HepG2 (cell line): ENCODE results near the gene TMEFF2. TPM values are rescaled to one million over a fixed set of nuclear protein-coding genes. Genes with fewer than 3 reads are reported as not detected.

Experiments used
- ATAC-seq: fragments of 200-7000 bp; cut with Tn5 transposase; 3 replicates; pipeline ENCODE4 v1.9.1; 2020; ENCODE audit warnings: mild to moderate bottlenecking, moderate library complexity
- BruUV-seq: library from RNA; stranded (reverse); fragments of 400-500 nt; replicated peaks from 2 replicates; lab custom pipeline; 2021; lab: Mats Ljungman, UMichigan
- CTCF ChIA-PET: fragments of 300-600 bp; formaldehyde crosslinking; extraction: SDS; loops from one replicate; lab custom pipeline; 2021; ENCODE audit warnings: low total read pairs, inconsistent platforms, low intra/inter-chr PET ratio; lab: Yijun Ruan, JAX
- POLR2A ChIA-PET: fragments of 350-600 bp; sonication (Branson Sonifier 250); formaldehyde crosslinking; loops from one replicate; lab custom pipeline; 2020; ENCODE audit warnings: antibody characterized with exemption, inconsistent platforms; lab: Yijun Ruan, JAX
- DNase-seq: peaks from one replicate; pipeline ENCODE4 v3.0.0-alpha.2; 2015; ENCODE audit warnings: low spot score
- FAIRE-seq: peaks from 3 replicates; lab custom pipeline; 2011; peaks lifted over from hg19 to GRCh38; lab: Jason Lieb, UNC
- H2AFZ ChIP-seq: one replicate; pipeline ENCODE4 v1.6.1; 2011; ENCODE audit warnings: low read length, inconsistent platforms
- H3K27ac ChIP-seq: fragments of 300-600 bp; 3 replicates; pipeline ENCODE4 v1.8.0; 2011; ENCODE audit warnings: mixed run types, mild to moderate bottlenecking, mixed read lengths, low read length, inconsistent platforms; ENCODE audit not compliant: insufficient read depth; ENCODE audit errors: extremely low read length
- H3K27me3 ChIP-seq, 2 experiments: fragments of 200-600 bp in 1 of 2; 2 replicates in 1 of 2; 3 replicates in 1 of 2; pipeline versions ENCODE4 v1.6.0 to v1.8.0; 2011; ENCODE audit warnings: low read length in 2 of 2, mild to moderate bottlenecking in 2 of 2, moderate library complexity in 2 of 2, inconsistent platforms in 1 of 2; ENCODE audit not compliant: insufficient read depth in 2 of 2, control insufficient read depth in 1 of 2
- H3K36me3 ChIP-seq, 2 experiments: fragments of 200-600 bp in 1 of 2; replicated peaks in 1 of 2; 2 replicates in 1 of 2; 3 replicates in 1 of 2; pipeline versions ENCODE4 v1.5.1 to v1.8.0; 2011; ENCODE audit warnings: low read length in 2 of 2, inconsistent platforms in 1 of 2; ENCODE audit not compliant: insufficient read depth in 2 of 2, control insufficient read depth in 1 of 2
- H3K4me1 ChIP-seq: 2 replicates; pipeline ENCODE4 v1.5.1; 2012; ENCODE audit warnings: low read length, inconsistent platforms; ENCODE audit not compliant: insufficient read depth
- H3K4me2 ChIP-seq: 2 replicates; pipeline ENCODE4 v1.6.0; 2011; ENCODE audit warnings: low read depth, low read length, inconsistent platforms
- H3K4me3 ChIP-seq, 3 experiments: fragments of 200-600 bp in 1 of 3; sonication (generic), shearing (Covaris generic) in 1 of 3; replicated peaks in 1 of 3; 2 replicates each; pipeline ENCODE4 v1.5.1; 2011 to 2016; ENCODE audit warnings: low read length in 3 of 3, inconsistent platforms in 2 of 3, low read depth in 2 of 3, mild to moderate bottlenecking in 2 of 3, control low read depth in 1 of 3, mixed read lengths in 1 of 3; ENCODE audit not compliant: insufficient read depth in 1 of 3
- H3K79me2 ChIP-seq: one replicate; pipeline ENCODE4 v1.6.1; 2011; ENCODE audit warnings: low read length, inconsistent platforms; ENCODE audit not compliant: insufficient read depth
- H3K9ac ChIP-seq: 2 replicates; pipeline ENCODE4 v1.6.0; 2011; ENCODE audit warnings: mild to moderate bottlenecking, low read depth, low read length, inconsistent platforms; ENCODE audit not compliant: insufficient read depth
- H3K9me3 ChIP-seq: 2 replicates; pipeline ENCODE4 v1.5.1; 2012; ENCODE audit warnings: mild to moderate bottlenecking, low read length
- H4K20me1 ChIP-seq: 2 replicates; pipeline ENCODE4 v1.6.0; 2011; ENCODE audit warnings: inconsistent platforms, mild to moderate bottlenecking, low read length, moderate library complexity; ENCODE audit not compliant: insufficient read depth
- IKZF4 ChIP-seq: sonication (generic); formaldehyde crosslinking; IDR thresholded peaks from 2 replicates; pipeline ENCODE4 v1.5.1; 2020; ENCODE audit warnings: borderline replicate concordance, mild to moderate bottlenecking, low read depth, missing genetic modification reagents; ENCODE audit errors: not compliant biosample characterization
- MBD4 ChIP-seq: IDR thresholded peaks from 2 replicates; pipeline ENCODE4 v1.6.1; 2012; ENCODE audit warnings: low read length, inconsistent platforms, borderline replicate concordance
- SP1 ChIP-seq, 2 experiments: fragments of 450-650 bp in 1 of 2; sonication (generic) in 1 of 2; formaldehyde crosslinking in 1 of 2; IDR thresholded peaks; 2 replicates each; pipeline versions ENCODE4 v1.4.0 to v1.6.1; 2016 to 2020; ENCODE audit warnings: missing genetic modification reagents in 1 of 2
- ZNF564 ChIP-seq: sonication (generic); formaldehyde crosslinking; IDR thresholded peaks from 2 replicates; pipeline ENCODE4 v1.8.1; 2023; ENCODE audit warnings: mild to moderate bottlenecking, missing genetic modification reagents
- ZNF724P ChIP-seq: sonication (generic); formaldehyde crosslinking; IDR thresholded peaks from 2 replicates; pipeline ENCODE4 v1.8.0; 2022; ENCODE audit warnings: missing genetic modification reagents, borderline replicate concordance
- ZNF850 ChIP-seq: sonication (generic); formaldehyde crosslinking; conservative IDR thresholded peaks from 2 replicates; pipeline ENCODE4 v1.9.0; 2021; ENCODE audit warnings: mild to moderate bottlenecking, missing genetic modification reagents
- WGBS: methylation state at CpG from one replicate; pipeline ENCODE4 v1.1.6; 2017; ENCODE audit warnings: low lambda C conversion rate; 5-methylcytosine and 5-hydroxymethylcytosine counted together
- in situ Hi-C: cut with HindIII; loops from 2 replicates; pipeline ENCODE4 v1.10.0; 2017; ENCODE audit warnings: low pct_unique_long_range_greater_than_20kb; ENCODE audit not compliant: extremely low pct_ligation_motif_present
- intact Hi-C: fragments of 100-400 bp; cut with micrococcal nuclease; formaldehyde crosslinking; loops from one replicate; pipeline ENCODE4 v1.10.0; 2022; ENCODE audit not compliant: unreplicated experiment
- polyA plus RNA-seq, 8 experiments: library from polyadenylated mRNA; depleted of rRNA in 3 of 8; stranded (reverse) in 7 of 8; unstranded in 1 of 8; fragments of >200 nt; fragmentation: Illumina TruSeq in 4 of 8; extraction: Trizol in 4 of 8; gene quantifications; 2 replicates each; pipeline versions ENCODE4 v1.2.1 to v1.2.3, GENCODE V29; 2011 to 2016; ENCODE audit warnings: low read depth in 4 of 8, missing spikeins in 1 of 8, mixed read lengths in 1 of 8; ENCODE audit not compliant: insufficient read depth in 1 of 8
- total RNA-seq, 5 experiments: library from RNA; depleted of rRNA; stranded (reverse); fragments of >200 nt; fragmentation: Illumina TruSeq; extraction: Trizol; gene quantifications; 2 replicates each; pipeline ENCODE4 v1.2.3, GENCODE V29; 2016; ENCODE audit warnings: low read depth in 1 of 5
- TF ChIP-seq, protein P1 (sequence below): sonication (generic); formaldehyde crosslinking; conservative IDR thresholded peaks from 2 replicates; pipeline ENCODE4 v1.4.0; 2020; ENCODE audit warnings: mild to moderate bottlenecking, missing genetic modification reagents, moderate library complexity

TMEFF2 gene
- total and polyA plus RNA-seq, 2 of the 13 experiments (the other 11 are each of a cell fraction or from before 2014, with no cell fraction given) = not detected

- DNase-seq (no peak), ATAC-seq (no peak), FAIRE-seq (no peak)
- Histone ChIP-seq H3K27ac (no peak overlapping the region), H3K9me3 (no peaks in the 10 kb centered on the region), H2AFZ (no peak overlapping the region), H3K27me3 (no peaks in the 10 kb centered on the region), H3K4me2 (no peak overlapping the region), H3K4me3 (no peak overlapping the region), H3K4me1 (no peaks in the 10 kb centered on the region), H4K20me1 (no peaks in the 10 kb centered on the region), H3K36me3 (no peaks in the 10 kb centered on the region), H3K9ac (no peak overlapping the region), H3K79me2 (no peaks in the 10 kb centered on the region)
- BruUV-seq = no TSS peak
- ChIA-PET POLR2A (no interaction called here), CTCF (no interaction called here)
- no peak for TF ChIP-seq MBD4
- no peak for TF ChIP-seq ZNF564 (CRISPR knock-in tag)
- WGBS = 44% methylated on average over 1 of the region's 1 CpG
- in situ Hi-C loops = no loop called here
- intact Hi-C loops = no loop called here
These were observed 70.2 kb downstream of the TMEFF2 start for GRCh38 chr2:192124571-192124970.

DNA sequence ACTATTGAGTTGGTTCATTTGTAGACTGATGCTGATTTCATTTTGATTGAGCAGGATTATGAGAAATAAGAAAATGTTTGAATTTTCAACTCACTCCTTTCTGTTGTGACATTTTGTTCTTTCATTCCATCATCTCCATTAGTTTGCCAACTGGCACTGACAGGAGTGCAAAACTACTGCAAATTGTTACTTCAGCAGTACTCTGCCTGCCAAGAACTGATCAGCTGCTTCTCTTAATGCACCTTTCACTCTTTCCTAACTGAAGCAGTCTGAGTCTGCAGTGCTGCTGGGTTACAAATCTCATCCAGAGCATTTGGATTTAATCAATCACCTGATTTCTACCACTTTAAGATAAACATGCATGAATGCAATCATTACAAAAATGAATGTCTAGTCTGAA lies 70.9 kb downstream of the TMEFF2 start:
- H3K4me2 ChIP-seq = no peak overlapping the region
- ATAC-seq (no peak), DNase-seq (no peak), FAIRE-seq (no peak)
- CTCF ChIA-PET = no interaction called here
- no peak for TF ChIP-seq ZNF724P (CRISPR knock-in tag)
- no peaks in the 10 kb centered on the region for H3K4me1 ChIP-seq
- in situ Hi-C loops (no loop called here), intact Hi-C loops (no loop called here)
- no peaks in the 10 kb centered on the region for H3K27me3 ChIP-seq
- BruUV-seq = no TSS peak
- H3K36me3 ChIP-seq = no peaks in the 10 kb centered on the region
- H3K27ac ChIP-seq = no peak overlapping the region
- POLR2A ChIA-PET = no interaction called here
- no peak overlapping the region for H3K4me3 ChIP-seq
- no peak overlapping the region for H3K9ac ChIP-seq
- H4K20me1 ChIP-seq = no peaks in the 10 kb centered on the region
- no peaks in the 10 kb centered on the region for H3K79me2 ChIP-seq
- H3K9me3 ChIP-seq = no peaks in the 10 kb centered on the region
- H2AFZ ChIP-seq = no peak overlapping the region

DNA sequence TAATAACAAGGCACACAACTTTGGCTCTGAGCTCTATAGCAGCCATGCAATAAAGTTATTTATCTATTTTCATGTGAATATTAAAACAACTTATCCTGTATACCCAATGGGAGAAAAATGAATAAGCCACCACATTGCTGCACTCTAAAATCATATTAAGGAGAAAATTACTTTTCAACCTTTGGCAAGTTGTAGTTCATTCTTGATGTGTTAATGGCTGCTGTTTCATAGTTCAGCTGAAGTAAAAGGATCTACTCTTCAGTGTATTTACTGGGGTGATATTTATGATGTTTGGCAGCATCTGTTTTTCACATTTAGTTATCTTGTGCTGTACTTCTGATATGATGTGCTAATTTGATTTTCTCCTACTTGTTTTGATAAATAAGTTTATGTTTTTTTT lies 71.8 kb downstream of the TMEFF2 start:
- no peak overlapping the region for H3K27ac ChIP-seq
- no peaks in the 10 kb centered on the region for H3K9me3 ChIP-seq
- ChIA-PET CTCF (no interaction called here), POLR2A (no interaction called here)
- no peaks in the 10 kb centered on the region for H3K79me2 ChIP-seq
- H3K4me2 ChIP-seq = no peak overlapping the region
- H2AFZ ChIP-seq = no peak overlapping the region
- ATAC-seq = no peak
- H3K4me3 ChIP-seq = no peak overlapping the region
- no peak overlapping the region for H3K9ac ChIP-seq
- no peaks in the 10 kb centered on the region for H3K4me1 ChIP-seq
- no peak for FAIRE-seq
- no peak for DNase-seq
- H3K36me3 ChIP-seq = no peaks in the 10 kb centered on the region
- in situ Hi-C loops (no loop called here), intact Hi-C loops (no loop called here)
- no peaks in the 10 kb centered on the region for H4K20me1 ChIP-seq
- BruUV-seq = no TSS peak
- no peaks in the 10 kb centered on the region for H3K27me3 ChIP-seq
- TF ChIP-seq, protein P1, sequence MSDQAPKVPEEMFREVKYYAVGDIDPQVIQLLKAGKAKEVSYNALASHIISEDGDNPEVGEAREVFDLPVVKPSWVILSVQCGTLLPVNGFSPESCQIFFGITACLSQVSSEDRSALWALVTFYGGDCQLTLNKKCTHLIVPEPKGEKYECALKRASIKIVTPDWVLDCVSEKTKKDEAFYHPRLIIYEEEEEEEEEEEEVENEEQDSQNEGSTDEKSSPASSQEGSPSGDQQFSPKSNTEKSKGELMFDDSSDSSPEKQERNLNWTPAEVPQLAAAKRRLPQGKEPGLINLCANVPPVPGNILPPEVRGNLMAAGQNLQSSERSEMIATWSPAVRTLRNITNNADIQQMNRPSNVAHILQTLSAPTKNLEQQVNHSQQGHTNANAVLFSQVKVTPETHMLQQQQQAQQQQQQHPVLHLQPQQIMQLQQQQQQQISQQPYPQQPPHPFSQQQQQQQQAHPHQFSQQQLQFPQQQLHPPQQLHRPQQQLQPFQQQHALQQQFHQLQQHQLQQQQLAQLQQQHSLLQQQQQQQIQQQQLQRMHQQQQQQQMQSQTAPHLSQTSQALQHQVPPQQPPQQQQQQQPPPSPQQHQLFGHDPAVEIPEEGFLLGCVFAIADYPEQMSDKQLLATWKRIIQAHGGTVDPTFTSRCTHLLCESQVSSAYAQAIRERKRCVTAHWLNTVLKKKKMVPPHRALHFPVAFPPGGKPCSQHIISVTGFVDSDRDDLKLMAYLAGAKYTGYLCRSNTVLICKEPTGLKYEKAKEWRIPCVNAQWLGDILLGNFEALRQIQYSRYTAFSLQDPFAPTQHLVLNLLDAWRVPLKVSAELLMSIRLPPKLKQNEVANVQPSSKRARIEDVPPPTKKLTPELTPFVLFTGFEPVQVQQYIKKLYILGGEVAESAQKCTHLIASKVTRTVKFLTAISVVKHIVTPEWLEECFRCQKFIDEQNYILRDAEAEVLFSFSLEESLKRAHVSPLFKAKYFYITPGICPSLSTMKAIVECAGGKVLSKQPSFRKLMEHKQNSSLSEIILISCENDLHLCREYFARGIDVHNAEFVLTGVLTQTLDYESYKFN (CRISPR knock-in tag) = no peak
- TF ChIP-seq SP1 (IDR thresholded peaks at IDR 0.05) = no peak
- TF ChIP-seq SP1 (CRISPR knock-in tag; IDR thresholded peaks at IDR 0.05) = no peak
- TF ChIP-seq IKZF4 (CRISPR knock-in tag) = no peak
- no peak for TF ChIP-seq ZNF850 (CRISPR knock-in tag)
